MCF 10A (cell line): ENCODE data around the gene PLAAT4. TPM values are rescaled to one million over a fixed set of nuclear protein-coding genes. Genes with fewer than 3 reads are reported as not detected.
A peak's percentile ranks its signal among the peaks of the same experiment; 100 is the strongest.

Experiments used
- Bru-seq: library from RNA; stranded (reverse); fragments of 400-500 nt; gene quantifications from one replicate; lab custom pipeline; 2021; lab: Mats Ljungman, UMichigan
- BruChase-seq, 2 experiments: library from RNA; stranded (reverse); fragments of 400-500 nt; gene quantifications; one replicate each; lab custom pipeline; 2021; lab: Mats Ljungman, UMichigan
- BruUV-seq: library from RNA; stranded (reverse); fragments of 400-500 nt; replicated peaks from 2 replicates; lab custom pipeline; 2021; lab: Mats Ljungman, UMichigan
- CTCF ChIA-PET: fragments of 300-600 bp; sonication (Branson Sonifier 250); formaldehyde crosslinking; extraction: SDS; loops from one replicate; lab custom pipeline; 2021; ENCODE audit warnings: antibody characterized with exemption, inconsistent platforms; lab: Yijun Ruan, JAX
- POLR2A ChIA-PET: fragments of 300-600, 350-650 bp; sonication (Branson Sonifier 250); formaldehyde crosslinking; extraction: SDS; loops from one replicate; lab custom pipeline; 2020; ENCODE audit warnings: antibody characterized with exemption, inconsistent platforms; lab: Yijun Ruan, JAX
- DNase-seq: peaks from one replicate; pipeline ENCODE4 v3.0.0-alpha.2; 2018; ENCODE audit not compliant: unreplicated experiment
- H3K27ac Mint-ChIP-seq: one replicate; pipeline ENCODE4 v1.8.0; 2022; ENCODE audit warnings: mild to moderate bottlenecking, low read depth, mixed read lengths; ENCODE audit not compliant: unreplicated experiment
- H3K27me3 Mint-ChIP-seq: one replicate; pipeline ENCODE4 v1.8.0; 2022; ENCODE audit warnings: mixed read lengths; ENCODE audit not compliant: insufficient read depth, unreplicated experiment
- H3K36me3 Mint-ChIP-seq: one replicate; pipeline ENCODE4 v1.8.0; 2022; ENCODE audit warnings: mild to moderate bottlenecking, moderate library complexity, mixed read lengths; ENCODE audit not compliant: insufficient read depth, unreplicated experiment
- H3K4me1 Mint-ChIP-seq: one replicate; pipeline ENCODE4 v1.8.0; 2022; ENCODE audit warnings: mixed read lengths; ENCODE audit not compliant: insufficient read depth, unreplicated experiment
- H3K4me3 Mint-ChIP-seq: one replicate; pipeline ENCODE4 v1.8.0; 2022; ENCODE audit warnings: mild to moderate bottlenecking, moderate library complexity, mixed read lengths; ENCODE audit not compliant: unreplicated experiment
- H3K9me3 Mint-ChIP-seq: one replicate; pipeline ENCODE4 v1.8.0; 2022; ENCODE audit warnings: mixed read lengths; ENCODE audit not compliant: unreplicated experiment
- intact Hi-C: fragments of 100-400 bp; cut with micrococcal nuclease; formaldehyde crosslinking; loops from 2 replicates; pipeline ENCODE4 v1.14.1; 2022
- long read RNA-seq: library from polyadenylated mRNA; stranded (forward); transcript quantifications from one replicate; pipeline ENCODE4 v2.0.0, GENCODE V29; 2022
- total RNA-seq: library from RNA; stranded (reverse); gene quantifications from 2 replicates; pipeline ENCODE4 v1.2.3, GENCODE V29; 2022
- TF ChIP-seq, protein P1 (sequence below): fragments of 200-600 bp; IDR thresholded peaks from one replicate; pipeline ENCODE4 v1.8.0; 2022; ENCODE audit warnings: antibody characterized with exemption, mild to moderate bottlenecking; ENCODE audit not compliant: unreplicated experiment

Gene PLAAT4, protein sequence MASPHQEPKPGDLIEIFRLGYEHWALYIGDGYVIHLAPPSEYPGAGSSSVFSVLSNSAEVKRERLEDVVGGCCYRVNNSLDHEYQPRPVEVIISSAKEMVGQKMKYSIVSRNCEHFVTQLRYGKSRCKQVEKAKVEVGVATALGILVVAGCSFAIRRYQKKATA
- total RNA-seq (0.69 and 0.96 TPM in 2 replicates), Bru-seq, nascent RNA (percentile 11 among the genes with signal in this experiment), BruChase-seq, experiment 1, labeled RNA remaining after a 6-hour chase (percentile 16 among the genes with signal in this experiment), BruChase-seq, experiment 2, labeled RNA remaining after a 2-hour chase (not detected)
- long read RNA-seq = 0 reads

DNA sequence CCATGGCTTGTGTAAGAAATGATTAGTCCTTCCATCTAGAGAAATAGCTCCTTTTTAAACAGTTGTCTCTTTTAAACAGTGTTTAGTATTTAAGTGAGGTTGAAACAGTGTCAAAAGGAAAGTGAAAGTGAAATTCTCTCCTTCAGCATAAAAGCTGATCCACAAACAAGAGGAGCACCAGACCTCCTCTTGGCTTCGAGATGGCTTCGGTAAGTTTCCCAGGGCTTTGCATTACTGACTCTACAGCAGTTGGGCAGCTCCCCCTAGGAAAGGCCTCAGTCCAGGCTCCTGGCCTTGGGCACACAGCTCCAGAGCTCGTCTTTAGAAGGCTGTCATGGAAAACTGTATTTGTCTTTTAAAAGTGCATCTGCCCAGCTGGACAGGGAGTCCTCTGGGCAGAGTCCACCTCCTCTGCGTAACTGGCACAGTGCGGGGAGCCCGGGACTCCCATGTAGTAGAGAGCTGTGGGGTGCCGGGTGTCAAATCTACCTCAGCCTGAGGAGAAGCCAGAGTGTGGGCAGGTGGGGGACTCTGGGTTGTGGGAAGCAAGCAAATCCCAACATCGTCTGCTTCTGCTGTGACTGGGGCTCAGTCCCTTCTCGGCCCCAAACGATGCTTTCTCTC is at the start of gene PLAAT4:
TSS of gene PLAAT4 (plus strand) at position 140 of the 624 bp plus-strand sequence. CDS start at position 201, 61 bp downstream.
- DNase-seq = peak; percentile 11
- CTCF ChIA-PET = interaction anchor here (0.6 to 1.9 kb wide), 5 partner anchors 9 to 648 kb away, joined by 3 to 11 read pairs (median 4); no protein-coding TSS in a partner anchor

DNA sequence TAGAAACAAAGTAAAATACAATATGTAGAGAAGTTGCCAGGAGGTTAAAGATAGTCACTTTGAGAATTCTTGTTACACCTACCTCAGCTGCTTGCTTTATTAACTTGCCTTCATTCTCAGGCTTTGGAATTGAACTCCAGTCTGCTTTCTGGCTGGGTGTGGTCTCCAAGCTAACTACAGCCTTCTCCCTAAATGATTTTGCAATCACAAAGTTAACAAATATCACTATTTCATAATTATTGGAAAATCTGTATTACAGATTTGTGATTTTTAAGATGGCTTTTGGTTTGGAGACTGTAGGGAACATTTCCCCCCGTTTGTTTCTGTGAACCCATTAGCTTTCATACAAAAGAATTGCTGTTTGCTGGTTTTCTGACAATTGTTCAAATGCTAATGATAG is 47.8 kb upstream of the PLAAT4 start:
- TF ChIP-seq, protein P1, sequence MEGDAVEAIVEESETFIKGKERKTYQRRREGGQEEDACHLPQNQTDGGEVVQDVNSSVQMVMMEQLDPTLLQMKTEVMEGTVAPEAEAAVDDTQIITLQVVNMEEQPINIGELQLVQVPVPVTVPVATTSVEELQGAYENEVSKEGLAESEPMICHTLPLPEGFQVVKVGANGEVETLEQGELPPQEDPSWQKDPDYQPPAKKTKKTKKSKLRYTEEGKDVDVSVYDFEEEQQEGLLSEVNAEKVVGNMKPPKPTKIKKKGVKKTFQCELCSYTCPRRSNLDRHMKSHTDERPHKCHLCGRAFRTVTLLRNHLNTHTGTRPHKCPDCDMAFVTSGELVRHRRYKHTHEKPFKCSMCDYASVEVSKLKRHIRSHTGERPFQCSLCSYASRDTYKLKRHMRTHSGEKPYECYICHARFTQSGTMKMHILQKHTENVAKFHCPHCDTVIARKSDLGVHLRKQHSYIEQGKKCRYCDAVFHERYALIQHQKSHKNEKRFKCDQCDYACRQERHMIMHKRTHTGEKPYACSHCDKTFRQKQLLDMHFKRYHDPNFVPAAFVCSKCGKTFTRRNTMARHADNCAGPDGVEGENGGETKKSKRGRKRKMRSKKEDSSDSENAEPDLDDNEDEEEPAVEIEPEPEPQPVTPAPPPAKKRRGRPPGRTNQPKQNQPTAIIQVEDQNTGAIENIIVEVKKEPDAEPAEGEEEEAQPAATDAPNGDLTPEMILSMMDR = no peak
- H3K36me3 Mint-ChIP-seq = no peaks in the 10 kb centered on the region
- intact Hi-C loops = no loop called here
- DNase-seq = no peak
- BruUV-seq = no TSS peak
- H3K4me1 Mint-ChIP-seq = no peaks in the 10 kb centered on the region
- POLR2A ChIA-PET = interaction anchor here (0.7 to 1.3 kb wide), 3 partner anchors 48 to 151 kb away, joined by 3 to 4 read pairs (median 3); partner anchors contain the start of gene PLAAT4
- H3K27me3 Mint-ChIP-seq = peaks cover 11% of the 10 kb centered on the region
- H3K27ac Mint-ChIP-seq = no peak overlapping the region
- H3K4me3 Mint-ChIP-seq = no peak overlapping the region
- H3K9me3 Mint-ChIP-seq = no peaks in the 10 kb centered on the region
- CTCF ChIA-PET = interaction anchor here (0.7 to 4.3 kb wide), 3 partner anchors 10 to 582 kb away, joined by 3 to 28 read pairs (median 4); no protein-coding TSS in a partner anchor

More for the DNA sequence above, at the start of gene PLAAT4:
- Mint-ChIP-seq H3K27me3 (no peaks in the 10 kb centered on the region), H3K36me3 (no peaks in the 10 kb centered on the region), H3K9me3 (no peaks in the 10 kb centered on the region), H3K27ac (peak within 1 kb of the TSS; percentile 84), H3K4me3 (peak within 1 kb of the TSS; percentile 39), H3K4me1 (peaks cover 7% of the 10 kb centered on the region)
- BruUV-seq = no TSS peak
- intact Hi-C loops = no loop called here
- POLR2A ChIA-PET = interaction anchor here (0.8 to 2.4 kb wide), 3 partner anchors 28 to 48 kb away, joined by 3 to 7 read pairs (median 4); no protein-coding TSS in a partner anchor
- TF ChIP-seq, protein P1 = no peak

DNA sequence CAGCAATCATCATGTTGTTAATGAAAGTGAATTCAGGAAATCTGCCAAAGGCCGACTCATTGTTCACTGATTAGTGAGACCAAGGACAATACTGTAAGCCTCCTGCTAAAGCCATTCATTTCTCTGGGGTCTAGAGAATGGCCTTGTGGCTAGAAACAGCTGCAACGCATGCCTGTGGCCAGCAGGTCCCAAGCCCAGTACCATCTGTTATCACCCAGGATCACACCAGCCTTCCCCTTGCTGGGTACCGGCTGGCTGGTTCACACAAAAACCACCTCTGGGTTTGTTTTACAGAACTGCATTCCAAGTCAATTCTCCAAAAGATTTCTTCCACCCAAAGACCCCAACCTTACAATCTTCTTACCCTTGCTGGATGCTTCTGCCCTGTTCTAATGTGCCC is 46.7 kb upstream of the PLAAT4 start:
- H3K36me3 Mint-ChIP-seq = no peaks in the 10 kb centered on the region
- no peak overlapping the region for H3K4me3 Mint-ChIP-seq
- ChIA-PET CTCF (interaction anchor here (0.6 to 4.3 kb wide), 6 partner anchors 11 to 583 kb away, joined by 3 to 28 read pairs (median 3); no protein-coding TSS in a partner anchor), POLR2A (interaction anchor here (1.3 kb wide), 1 partner anchor 144 kb away, joined by 4 read pairs; no protein-coding TSS in a partner anchor)
- H3K4me1 Mint-ChIP-seq = no peaks in the 10 kb centered on the region
- no peak overlapping the region for H3K27ac Mint-ChIP-seq
- no TSS peak for BruUV-seq
- TF ChIP-seq, protein P1 = no peak
- intact Hi-C loops = no loop called here
- peaks cover 11% of the 10 kb centered on the region for H3K27me3 Mint-ChIP-seq
- no peak for DNase-seq
- no peaks in the 10 kb centered on the region for H3K9me3 Mint-ChIP-seq
